GM18861 (cell line): Measurements from ENCODE around the gene TMEM200A.
A peak's percentile ranks its signal among the peaks of the same experiment; 100 is the strongest.

Experiments
- ATAC-seq: cut with Tn5 transposase; IDR thresholded peaks from one replicate; pipeline ENCODE4 v1.9.1; 2021; ENCODE audit not compliant: unreplicated experiment

The TMEM200A gene

GRCh38 chr6:130377371-130377770 lies 11.6 kb downstream of the TMEM200A start:
- ATAC-seq, result no peak

DNA sequence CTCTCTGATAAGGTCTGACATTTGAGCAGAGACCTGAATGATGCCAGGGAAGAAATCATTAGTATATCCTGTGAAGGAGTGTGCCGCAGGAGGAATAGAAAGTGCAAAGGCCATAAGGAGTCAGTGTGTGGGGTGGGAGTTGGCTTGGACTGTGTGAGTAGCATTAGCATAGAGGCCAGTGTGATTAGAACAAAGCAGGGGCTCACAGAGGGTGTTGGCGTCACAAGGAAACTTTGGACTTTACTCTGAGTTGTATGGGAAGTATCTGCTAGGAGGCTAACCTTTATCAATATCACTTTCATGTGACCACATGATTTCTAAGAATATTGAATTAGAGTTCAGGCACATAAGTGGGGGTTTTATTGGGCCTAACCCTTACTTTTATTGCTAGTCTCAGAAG lies 12.1 kb downstream of the TMEM200A start:
- no peak for ATAC-seq

DNA sequence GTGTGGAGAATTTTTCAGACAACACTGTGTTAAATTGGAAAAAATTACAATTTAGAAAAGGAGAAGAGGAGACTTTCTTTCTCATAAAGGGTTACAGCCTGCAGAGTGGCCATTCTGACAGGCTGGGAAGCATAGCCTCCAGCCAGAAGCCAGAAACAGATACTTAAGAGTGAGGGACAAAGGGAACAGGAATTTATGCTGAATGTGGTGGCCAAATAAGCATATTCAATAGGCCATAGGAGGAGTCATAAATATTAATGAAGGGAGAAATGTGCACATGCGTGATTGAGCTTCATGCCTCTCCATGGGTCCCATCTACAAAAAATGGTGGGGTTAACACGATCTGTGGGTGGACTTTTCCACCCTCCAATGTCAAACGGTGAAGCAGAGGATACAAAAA lies 13.4 kb downstream of the TMEM200A start:
- ATAC-seq, result no peak

DNA sequence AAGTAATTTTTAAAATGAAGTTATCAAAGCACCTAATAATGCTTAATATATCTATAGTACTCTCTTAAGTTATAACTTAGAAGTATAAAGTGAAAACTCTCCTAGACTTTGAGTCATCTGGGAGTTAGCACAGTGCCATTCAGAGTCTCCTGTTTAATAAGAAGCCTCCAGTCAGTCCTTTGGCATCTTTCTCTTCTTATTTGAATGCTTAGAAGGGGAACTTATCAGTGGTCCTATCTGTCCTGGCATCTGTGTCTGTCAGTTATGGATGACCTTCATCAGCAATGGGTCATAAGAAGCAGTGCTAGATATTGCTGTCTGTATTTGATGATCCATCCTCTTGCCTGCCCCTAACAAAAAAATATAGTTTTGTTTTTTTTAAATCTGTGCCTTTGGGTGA lies 15.2 kb downstream of the TMEM200A start:
- ATAC-seq, result no peak

- ATAC-seq, result peak; percentile 86
Observed at GRCh38 chr6:130381459-130382380, 15.9 kb downstream of the TMEM200A start.

GRCh38 chr6:130382872-130383490 lies 17.2 kb downstream of the TMEM200A start:
- no peak for ATAC-seq

DNA sequence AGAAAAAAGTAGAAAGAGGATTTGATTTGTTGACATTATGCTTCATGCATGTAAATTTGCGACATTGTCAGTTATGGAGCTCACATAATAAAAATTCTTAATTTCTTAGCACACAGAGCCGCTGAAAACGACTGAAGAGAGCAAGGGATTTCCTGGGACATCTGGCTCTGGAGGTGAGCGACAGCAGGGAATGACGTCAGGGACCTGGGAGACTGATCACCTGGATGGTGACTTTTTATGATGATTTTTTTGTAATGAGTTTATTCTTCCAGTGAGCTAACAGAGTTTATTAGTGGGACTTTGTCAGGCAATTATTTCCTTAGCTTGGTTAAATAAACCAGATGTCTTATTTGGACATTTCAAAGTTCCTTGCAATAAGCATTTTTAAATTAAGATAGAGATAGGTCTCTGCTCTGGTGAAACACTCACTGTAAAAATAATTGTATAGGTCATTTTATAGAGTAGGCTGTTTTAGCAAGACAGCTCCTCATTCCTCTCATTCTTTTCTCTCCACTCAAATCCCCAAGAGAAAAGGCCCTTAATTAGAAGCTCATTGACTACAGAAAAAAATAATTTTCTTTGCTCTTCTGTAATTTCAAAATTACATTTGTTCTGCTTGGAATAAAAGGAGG lies 19.4 kb downstream of the TMEM200A start:
- ATAC-seq, result no peak

DNA sequence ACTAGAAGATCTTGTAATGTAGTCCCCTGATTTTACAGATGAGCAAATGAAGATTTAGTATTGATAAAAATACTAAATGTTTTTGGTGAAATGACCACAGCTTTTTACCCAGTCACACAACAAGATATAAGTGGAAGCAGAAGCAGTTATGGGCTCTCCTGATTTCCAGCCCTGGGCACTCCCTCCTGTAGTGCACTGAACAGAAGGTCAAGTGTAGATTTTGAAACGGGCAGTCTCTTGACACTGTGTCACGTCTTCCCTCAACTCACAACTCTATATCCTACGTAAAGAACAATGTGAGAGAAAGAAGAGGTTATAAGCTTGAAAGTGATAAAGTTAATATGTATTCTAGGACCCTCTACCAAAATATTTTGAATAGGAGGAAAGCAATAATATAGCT lies 23.3 kb downstream of the TMEM200A start:
- ATAC-seq, result no peak

DNA sequence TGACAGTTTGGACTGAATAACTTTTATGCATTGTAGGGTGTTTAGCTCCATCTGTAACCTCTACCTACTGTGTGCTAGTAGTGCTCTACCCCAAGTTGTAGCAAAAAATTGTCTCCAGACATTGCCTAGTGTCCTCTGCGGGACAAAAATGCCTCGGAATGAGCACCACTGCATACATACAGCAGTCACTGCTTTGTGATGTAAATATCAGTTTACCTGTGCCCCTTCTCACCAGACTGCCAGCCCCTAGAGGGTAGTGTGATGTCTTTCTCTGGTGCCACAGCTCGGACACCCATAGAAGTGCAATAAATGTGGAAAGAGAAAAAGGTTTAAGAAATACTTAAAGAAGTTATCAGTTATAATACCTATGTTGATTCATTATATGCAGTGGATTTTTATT lies 25.1 kb downstream of the TMEM200A start:
- no peak for ATAC-seq

GRCh38 chr6:130393306-130393705 lies 27.5 kb downstream of the TMEM200A start:
- ATAC-seq, result no peak

GRCh38 chr6:130394246-130394645 lies 28.4 kb downstream of the TMEM200A start:
- ATAC-seq, result no peak

DNA sequence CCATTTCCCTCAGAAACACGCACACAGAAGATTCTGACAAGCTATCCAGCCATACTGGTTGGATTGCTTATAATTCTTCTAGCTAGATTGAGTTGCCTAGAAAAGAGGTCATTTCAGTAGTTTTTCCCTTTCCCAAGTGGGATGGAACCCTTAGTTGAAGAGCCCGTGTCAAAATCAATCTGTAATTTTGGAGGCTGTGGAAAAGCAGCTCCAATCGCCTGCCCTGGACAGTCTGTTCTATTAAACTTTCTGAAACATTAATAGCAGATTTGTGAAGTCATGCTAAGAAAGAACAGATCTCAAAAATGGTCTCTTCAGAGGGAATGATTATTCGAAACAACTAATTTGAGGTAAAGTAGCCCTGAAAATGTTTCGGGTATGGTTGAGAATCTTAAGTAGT lies 29.3 kb downstream of the TMEM200A start:
- no peak for ATAC-seq

- ATAC-seq, result no peak
Observed at GRCh38 chr6:130396722-130397121, 30.9 kb downstream of the TMEM200A start.

DNA sequence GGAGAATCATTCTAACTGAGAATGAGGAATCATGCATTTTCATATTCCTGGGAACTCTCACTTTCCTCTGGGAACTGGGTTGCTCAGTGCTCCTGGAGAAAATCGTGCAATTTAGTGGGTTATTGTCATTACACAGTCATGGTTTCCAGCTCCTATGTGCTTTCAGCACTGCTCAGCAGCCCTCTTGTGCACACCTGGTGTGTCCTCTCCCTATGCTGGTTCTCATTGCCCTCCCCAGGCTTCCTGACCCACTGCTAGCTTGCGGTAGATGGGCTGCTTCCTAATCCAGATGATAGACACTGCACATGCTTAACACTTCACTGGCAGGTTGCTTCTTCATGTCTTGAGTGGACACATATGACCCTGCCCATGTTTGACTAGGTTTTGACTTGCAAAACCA lies 39.7 kb downstream of the TMEM200A start:
- ATAC-seq, result no peak

DNA sequence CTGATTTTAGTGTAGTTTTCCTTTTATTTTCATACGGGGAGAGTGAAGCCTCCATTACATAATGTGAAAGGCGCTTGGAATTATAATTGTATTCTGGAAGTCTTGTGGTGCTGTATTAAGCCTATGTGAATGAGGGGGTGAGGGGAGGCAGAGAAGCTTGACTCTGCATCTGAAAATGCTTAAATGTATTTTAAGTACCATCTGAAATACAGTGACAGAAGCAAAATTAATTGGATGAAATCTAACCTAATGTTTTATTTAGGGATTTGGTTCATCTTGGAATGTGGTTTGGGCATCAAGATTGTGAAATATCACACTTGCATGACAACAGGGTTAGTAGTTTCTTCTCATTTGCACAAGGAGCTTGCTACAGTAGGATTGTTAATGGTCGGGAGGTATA lies 41.2 kb downstream of the TMEM200A start:
- no peak for ATAC-seq

GRCh38 chr6:130409418-130410100 lies 43.7 kb downstream of the TMEM200A start:
- no peak for ATAC-seq

- ATAC-seq, result no peak
Observed at GRCh38 chr6:130411481-130411880, 45.7 kb downstream of the TMEM200A start.

DNA sequence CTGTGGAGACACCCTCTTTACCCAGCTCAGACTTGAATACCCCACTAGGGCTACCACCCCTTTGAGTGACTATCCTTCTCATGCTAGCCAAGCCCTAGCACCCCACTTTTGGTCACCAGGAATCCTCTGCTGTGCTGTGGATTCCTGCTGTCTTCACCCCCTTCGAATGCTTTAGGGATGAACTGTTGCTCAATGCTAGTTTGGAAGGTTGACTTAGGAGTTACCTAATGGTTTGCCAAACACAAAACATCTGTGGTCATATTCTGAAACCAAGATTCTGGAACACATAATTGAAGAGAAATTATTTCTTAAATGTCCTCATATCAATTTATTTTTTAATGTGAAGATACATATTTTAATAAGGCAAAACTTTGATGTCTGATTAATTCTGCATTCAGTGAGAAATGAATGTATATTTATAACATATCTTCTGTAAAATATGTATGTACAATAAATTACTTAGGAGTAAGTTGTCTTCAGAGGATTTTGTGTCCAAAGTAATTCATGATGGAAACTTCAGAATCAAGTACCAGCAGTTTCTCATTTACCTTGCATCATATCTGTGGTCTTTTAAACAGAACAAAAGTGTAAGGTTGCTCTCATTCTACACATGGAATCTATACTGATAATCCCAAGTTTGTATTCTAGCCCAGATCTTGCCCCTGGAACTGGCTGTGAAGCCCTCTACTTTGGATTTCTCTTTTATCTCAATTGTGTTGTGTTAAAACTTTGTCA lies 46.9 kb downstream of the TMEM200A start:
- ATAC-seq, result no peak

DNA sequence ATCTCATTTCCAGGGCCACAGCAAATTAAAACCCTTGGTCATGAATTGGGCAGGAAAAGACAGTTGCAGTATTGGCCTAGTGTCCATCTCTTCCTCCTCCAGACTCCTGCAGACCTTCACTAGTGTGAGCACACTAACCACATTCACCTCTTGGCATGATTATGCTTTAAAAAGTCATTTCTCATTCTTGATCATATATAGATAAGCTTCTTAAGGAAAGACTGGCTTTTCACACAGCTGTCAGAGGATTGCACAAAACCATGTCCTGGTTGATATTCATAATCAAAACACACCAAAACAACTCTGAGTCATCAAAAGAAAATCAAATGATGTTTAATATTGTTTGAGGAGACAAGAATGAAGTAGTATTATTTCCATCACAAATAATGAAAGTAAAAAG lies 52.1 kb downstream of the TMEM200A start:
- ATAC-seq, result no peak

GRCh38 chr6:130420911-130421310 lies 55.1 kb downstream of the TMEM200A start:
- ATAC-seq, result no peak

- no peak for ATAC-seq
Observed at GRCh38 chr6:130421585-130421984, 55.8 kb downstream of the TMEM200A start.
